SK-N-MC (cell line): ENCODE results near the gene TRPM6.

Source experiments
- EZH2 ChIP-seq: fragments of 200-600 bp; sonication (generic); IDR thresholded peaks from one replicate; pipeline ENCODE4 v1.6.1; 2017; ENCODE audit warnings: antibody characterized with exemption
- POLR2AphosphoS5 ChIP-seq: IDR thresholded peaks from 2 replicates; pipeline ENCODE4 v1.6.1; 2012; ENCODE audit warnings: mild to moderate bottlenecking, low read depth, low read length, borderline replicate concordance

- no peak for TF ChIP-seq POLR2AphosphoS5
- TF ChIP-seq EZH2: no peak
Measured at GRCh38 chr9:74795803-74796202, 91.9 kb downstream of the TRPM6 start.
